Endometrium (tissue), 2 donors: ENCODE results near the gene BAAT.
A peak's percentile ranks its signal among the peaks of the same experiment; 100 is the strongest.

ENCODE experiments used
- FAIRE-seq: peaks from 2 replicates; lab custom pipeline; 2012; peaks lifted over from hg19 to GRCh38; lab: Jason Lieb, UNC
- donor health status: control.
- donor health status: control.

Gene BAAT

DNA sequence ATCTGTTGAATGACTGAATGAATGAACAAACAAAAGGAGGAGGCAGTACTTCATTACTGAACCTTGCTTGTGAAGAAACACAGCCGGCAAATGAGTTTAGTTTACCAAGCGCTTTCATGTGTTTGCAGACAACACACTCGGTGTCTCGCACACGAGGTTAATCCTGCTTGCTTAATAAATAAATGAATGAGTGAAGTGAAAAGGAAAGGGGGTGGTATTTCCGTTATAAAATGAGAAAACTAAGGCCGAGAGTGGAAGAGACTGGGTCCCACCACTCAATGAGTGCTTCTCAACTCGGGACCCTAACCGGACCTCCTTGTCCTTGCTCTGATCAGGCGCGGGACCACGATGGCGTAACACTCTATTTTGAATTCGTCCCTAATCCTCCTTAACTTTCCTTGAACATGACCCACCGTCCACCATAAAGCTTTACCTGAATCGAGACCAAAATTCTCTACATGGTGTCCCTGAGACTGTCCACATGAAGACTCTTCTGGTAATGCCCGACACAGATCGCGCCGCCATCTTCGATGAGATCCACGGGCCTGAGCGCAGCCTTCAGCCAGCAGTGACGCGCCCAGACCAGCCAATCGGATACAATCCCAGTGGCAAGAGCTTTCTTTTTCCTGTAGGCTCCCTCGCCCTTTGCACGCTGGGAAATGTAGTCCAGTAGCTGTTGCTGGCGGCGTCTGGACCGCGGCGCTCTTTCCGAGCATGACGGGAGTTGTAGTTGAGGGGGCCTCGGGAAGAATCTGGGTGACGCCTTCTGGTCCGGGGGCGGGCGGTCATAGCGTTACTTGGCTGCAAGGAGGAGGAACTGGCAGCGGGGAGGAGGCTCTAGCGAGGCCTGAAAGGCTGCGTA, 13.5 kb upstream of the BAAT start, which contains the start of the genes MRPL50 and ZNF189:
Gene MRPL50, minus strand, starts transcription at position 551 of the 862 bp plus-strand sequence. Its CDS starts 26 bp downstream, at position 525.
Gene ZNF189, plus strand, starts transcription at position 784 of the 862 bp plus-strand sequence. CDS start 306 bp downstream, outside the sequence.
- peak; percentile 96 for FAIRE-seq

DNA sequence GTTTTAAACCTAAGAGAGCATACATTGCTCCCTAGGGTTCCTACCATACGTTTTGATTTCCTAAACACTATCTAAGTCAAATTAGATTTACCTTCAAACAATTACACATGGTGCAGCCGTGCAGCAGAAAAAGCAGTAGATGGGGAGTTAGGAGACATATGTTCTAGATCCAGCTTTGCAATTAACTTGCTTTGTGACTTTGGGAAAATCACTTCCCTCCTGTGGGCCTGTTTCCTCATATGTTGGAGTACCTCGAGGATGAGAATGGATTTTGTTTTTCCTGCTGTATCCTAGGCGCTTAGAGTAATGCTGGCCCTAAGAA, 12.9 kb upstream of the BAAT start:
- no peak for FAIRE-seq

DNA sequence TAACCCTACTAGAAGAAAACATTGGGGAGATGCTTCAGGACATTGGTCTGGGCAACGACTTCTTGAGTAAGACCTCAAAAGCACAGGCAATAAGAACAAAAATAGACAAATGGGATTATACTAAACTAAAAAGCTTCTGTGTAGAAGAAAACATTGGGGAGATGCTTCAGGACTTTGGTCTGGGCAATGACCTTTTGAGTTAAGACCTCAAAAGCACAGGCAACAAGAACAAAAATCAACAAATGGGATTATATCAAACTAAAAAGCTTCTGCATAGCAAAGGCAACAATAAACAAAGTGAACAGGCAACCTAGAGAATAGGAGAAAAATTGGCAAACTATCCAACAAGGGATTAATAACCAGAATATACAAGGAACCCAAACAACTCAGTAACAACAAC, 9.9 kb upstream of the BAAT start:
- FAIRE-seq = no peak

DNA sequence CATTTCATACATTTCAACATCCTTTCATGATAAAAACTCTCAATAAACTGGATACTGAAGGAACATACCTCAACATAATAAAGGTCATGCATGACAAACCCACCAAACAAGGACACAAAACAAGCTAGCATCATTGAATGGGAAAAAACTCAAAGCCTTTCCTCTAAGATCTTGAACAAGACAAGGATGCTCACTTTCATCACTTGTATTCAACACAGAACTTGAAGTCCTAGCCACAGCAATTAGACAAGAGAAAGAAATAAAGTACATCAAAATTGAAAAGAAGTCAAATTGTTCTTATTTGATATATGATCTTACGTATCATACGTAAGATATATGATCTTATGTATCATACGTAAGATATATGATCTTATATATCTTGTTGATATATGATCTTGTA, 8.3 kb upstream of the BAAT start:
- no peak for FAIRE-seq

DNA sequence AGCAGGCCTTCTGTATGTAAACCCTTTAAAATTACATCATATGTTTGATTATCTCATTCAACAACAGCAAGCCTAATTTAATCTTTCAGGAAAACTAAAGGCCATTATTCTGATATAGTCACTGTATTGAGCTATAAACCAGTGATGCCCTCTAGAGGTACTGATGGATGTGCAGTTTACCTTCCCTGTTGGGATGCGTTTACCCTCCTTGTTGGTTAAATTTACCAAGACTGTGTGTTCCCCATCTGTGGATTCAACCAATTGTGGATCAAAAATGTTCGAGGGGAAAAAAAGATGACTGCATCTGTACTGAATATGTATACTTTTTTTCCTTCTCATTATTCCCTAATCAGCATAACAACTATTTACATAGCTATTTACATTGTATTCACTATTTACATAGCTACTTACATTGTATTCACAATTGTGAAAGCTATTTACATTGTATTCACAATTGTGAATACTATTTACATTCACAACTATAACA, 3.7 kb upstream of the BAAT start:
- no peak for FAIRE-seq

DNA sequence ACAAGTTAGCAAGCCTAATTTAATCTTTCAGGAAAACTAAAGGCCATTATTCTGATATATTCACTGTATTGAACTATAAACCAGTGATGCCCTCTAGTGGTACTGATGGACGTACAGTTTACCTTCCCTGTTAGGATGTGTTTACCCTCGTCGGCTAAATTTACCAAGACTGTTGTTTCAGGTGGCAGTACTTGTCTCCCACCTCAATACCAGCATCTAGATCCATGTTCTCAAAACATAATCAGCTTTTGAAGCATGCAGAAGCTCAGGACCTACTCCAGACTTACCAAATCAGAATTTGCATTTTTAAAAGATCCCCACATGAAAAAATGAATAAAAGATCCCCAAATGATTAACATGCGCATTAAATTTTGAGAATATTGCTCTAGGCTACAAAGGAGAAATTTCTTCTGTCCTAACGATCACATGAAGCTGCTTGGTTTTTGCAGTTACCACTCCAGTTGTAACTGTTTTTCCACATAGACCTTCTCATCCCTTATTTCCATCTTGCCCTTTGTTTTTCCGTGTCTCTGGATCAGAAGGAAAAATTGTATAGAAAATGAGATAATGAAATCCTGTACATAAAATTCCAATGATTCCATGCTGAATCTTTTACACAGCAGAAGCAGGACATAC, 3.2 kb upstream of the BAAT start:
- no peak for FAIRE-seq

DNA sequence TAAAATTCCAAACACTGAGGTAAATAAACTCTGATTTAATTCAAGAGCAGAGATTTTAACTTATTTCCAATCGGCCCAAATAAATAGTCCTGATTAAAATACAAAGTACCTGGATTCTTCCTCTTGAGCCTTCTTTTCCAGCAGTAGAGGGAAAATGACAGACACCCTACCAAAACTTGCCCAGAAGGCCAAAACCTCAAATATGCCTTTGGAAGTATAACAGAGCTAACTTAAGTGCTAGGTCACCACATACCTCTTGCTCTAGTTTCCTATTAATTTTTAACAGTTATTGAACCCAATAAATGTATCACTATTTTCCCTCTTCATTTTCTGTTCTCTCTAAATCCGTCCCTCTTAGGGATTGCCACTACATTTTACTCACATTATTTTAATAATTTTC, 1.4 kb downstream of the BAAT start:
- no peak for FAIRE-seq

DNA sequence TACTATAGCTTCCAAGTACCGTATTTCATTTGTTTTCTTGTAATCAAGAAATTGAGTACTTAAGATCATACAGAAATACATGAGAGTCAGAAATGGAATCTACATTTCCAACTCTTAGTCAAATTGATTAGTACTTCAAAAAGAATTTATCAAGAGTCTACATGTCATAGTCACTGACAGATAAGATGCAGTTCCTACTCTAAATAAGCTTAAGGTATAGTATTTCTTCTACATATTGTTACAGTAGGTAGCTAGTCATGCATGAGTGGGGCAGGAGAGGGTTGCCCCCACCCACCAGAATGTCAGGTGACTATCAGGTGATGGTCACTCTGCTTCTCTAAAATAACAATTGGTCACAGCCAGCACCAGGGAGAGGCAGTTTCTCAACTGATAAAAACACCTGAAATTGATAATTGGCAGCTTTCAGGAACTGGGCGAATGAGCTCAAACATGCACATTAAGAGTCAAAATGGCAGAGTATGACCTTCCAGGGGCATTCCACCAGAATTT, 2.9 kb downstream of the BAAT start:
- FAIRE-seq = no peak

DNA sequence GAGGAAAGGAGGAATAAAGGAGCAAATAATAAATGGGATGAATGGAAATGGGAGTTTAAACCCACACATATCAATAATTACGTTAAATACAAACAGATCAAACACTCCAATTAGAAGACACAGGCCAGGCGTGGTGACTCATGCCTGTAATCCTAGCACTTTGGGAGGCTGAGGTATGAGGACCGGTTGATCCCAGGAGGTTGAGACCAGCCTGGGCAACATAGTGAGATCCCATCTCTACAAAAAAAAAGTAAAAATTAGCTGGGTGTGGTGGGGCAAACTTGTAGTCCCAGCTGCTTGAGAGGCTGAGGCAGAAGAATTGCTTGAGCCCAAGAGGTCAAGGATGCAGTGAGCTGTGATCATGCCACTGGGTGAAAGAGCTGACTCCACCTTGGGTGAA, 3.7 kb downstream of the BAAT start:
- FAIRE-seq = no peak

DNA sequence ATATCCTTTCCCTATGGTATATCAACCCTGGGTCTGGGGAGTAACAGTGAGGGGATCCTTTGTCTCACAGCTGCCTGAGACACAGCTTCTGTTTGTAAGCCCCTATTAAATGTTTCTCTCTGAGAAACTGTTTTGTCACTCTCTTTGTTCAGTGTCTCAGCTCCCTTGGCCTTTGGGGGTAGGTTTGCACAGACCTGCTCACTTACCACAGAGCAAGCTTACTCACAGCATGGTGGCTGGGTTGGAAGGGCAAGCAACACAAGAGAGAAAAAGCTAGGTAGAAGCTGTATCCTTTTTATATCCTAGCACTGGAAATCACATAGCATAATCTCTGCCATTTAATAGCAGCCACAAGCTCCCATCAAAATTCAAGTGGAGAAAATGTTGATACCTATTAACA, 4.5 kb downstream of the BAAT start:
- no peak for FAIRE-seq

DNA sequence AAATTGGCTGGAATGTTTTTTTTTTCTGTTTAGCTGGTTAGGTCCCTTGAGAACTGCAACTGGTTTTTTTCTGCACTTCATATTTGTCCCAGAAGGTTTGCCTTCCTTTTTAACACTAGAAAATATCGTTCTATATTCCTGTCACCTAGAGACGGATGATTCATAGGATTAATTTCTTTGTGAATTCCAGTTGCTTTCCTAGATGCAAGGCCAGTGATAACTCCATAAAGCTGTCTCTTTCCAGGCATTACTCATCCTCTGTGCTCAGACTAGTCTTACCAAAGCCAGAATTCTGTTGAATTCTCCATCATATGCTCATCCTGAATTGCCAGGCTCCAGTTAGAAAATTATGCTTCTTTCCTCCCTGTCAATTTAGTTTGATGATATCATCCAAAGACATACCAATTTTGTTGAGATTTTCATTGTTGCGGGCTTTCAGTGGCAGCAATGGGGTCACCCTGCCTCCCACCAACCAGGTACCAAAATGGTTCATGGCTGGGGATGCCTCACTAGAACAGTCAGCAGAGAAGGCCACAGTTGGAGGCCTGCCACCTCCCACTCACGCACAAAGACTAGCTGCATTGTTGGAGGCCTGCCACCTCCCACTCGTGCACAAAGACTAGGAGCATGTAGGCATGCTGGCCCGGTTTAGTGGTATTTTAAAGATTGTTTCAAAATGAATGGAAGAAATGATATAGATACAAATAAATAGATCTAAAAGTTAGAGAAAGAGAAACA, 8.5 kb downstream of the BAAT start:
- no peak for FAIRE-seq

DNA sequence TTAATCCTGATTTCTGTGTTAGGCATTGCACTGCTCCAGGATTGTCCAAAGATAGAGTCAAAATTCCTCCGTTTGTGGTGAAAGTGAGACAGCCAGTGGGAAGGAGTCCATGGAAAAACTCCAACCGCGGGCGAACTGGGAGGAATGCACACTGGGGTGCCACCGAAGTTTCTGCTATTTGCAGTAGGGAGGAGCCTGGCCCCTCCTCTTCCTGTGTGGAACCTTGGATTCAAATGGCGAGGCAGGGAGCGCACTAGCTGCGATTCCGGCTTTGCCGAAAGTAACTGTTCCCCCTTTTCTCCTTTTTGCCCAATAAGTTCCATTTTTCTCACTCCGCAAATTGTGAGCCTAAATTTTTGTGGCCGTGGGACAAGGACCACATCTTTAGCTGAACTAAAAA, 9.3 kb downstream of the BAAT start:
- no peak for FAIRE-seq

DNA sequence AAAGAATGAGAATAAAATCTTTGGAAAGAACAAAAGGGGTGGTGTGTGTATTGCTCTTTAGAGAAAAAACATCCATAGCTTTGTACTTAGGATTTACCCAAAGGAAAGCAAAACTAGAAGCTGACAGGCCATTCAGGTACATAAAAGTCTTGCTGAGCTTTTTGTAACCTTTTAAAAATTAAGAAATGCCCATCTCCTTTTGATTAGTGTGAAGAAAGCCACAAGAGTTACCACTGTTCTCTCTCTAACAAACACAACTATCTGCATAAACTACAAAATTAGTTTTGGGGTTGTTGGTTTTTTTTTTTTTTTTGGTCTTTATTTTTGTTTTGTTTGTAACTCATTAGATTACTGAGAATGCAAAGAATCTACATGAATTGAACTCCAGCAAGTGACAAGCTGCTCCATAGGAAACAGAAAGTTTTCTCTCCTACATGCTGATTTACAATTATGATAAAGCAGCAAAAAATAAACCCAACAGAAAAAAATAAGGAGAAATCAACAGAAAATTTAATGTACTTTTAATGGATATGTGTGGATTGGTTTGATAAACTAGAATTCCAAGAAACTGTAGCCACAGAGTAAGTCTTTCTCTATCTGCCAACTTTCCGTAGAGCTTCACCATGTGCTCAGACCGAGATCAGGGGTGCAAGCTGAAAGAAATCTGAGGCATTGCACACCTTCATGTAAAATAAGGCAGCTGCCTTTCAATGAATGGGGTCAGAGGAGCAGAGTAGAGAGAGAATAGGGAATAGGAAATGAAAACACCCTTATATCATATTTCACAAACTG, 12.3 kb downstream of the BAAT start:
- FAIRE-seq = no peak

DNA sequence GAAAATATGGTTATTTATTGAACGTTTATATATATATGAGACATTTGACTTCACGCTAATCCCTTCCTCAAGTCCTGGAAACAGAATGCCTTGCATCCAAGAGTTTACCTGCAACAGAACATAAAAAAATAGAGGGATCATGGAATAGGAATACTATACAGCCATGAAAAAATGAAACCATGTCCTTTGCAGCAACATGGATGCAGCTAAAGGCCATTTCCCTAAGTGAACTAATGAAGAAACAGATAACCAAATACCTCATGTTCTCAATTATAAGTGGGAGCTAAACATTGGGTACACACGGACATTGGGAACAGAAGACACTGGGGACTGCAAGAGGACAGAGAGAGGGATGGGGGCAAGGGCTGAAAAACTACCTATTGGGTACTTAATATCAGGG, 13.0 kb downstream of the BAAT start:
- FAIRE-seq = no peak

DNA sequence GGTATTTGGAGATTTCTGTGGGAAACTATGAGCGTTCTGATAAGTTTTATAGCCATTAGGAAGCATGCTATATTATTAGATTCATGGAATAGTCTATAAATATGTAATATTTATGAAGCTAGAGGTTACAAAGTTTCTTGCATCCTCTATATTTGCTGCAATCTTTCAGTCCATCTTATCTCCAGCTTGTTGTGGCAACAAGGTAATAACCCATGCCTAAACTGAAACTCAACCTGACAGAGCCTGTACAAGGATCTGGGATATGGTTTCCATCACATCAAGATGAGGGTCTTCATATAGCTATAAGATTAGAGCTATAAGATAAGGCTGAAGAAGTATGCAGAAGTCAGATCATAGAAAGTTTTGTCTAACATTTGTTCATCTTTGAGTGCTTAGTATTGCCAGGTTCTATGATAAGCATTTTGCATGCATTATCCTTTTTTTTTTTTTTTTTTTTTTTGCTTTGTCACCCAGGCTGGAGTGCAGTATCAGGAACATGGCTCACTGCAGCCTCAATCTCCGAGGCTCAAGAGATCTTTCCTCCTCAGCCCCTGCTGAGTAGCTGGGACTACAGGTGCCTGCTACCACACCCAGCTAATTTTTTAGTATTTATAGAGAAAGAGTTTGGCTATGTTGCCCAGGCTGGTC, 14.8 kb downstream of the BAAT start:
- FAIRE-seq = no peak

DNA sequence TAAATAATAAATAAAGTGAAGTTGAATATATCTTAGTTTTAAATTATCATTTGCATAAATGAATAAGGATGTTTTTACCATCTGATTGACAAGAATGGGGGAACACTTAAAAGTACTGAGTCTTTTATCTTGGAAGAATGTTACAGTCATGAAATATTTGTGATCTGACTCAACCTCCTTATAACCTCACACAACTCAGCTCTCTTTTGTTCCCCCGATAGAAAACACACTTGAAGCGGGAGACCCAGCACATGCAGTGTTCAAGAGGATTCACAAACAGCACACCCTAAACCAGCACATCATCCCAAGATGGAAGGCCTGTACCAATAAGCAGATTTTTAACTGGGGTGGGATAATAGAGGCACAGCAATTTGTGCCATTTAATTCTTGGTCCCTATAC, 15.5 kb downstream of the BAAT start:
- FAIRE-seq = no peak

DNA sequence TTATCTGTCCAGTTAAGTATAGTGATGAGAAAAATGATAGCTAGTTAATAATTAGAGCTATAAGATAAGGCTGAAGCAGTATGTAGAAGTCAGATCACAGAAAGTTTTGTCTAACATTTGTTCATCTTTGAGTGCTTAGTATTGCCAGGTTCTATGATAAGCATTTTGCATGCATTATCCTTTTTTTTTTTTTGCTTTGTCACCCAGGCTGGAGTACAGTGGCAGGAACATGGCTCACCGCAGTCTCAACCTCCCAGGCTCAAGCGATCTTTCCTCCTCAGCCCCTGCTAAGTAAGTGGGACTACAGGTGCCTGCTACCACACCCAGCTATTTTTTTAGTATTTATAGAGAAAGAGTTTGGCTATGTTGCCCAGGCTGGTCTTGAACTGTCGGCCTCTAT, 17.5 kb downstream of the BAAT start:
- no peak for FAIRE-seq

DNA sequence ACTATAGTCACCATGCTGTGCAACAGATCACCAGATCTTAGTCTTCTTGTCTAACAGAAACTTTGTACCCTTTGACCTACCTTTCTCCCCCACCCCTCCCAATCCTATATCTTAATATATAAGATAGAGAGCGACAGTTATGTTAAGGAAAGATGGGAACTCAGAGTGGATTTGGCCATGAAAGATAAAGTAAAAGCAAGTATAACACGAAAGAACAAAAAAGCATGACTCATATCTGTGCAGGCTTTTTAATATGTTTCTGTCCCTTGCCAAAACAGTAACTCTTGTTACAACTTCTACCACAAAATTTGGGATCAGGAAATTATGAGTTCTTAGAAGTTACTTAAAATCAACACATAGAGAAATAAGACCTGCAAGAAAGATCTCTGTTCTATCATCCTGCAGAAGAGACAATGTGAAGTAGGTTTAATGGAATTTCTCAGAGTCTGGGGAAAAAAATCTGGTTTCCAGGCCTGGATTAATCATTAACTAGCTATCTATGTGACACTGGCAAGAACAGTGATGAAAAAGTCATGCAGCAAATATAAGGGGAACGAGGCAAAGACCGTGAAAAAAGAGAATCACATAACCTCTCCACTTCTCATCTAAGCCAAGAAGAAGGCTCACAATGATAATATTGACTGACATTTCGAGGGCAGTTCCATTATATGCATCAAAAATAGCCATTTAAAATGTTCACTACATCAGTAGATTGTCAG, 18.6 kb downstream of the BAAT start:
- FAIRE-seq = no peak

DNA sequence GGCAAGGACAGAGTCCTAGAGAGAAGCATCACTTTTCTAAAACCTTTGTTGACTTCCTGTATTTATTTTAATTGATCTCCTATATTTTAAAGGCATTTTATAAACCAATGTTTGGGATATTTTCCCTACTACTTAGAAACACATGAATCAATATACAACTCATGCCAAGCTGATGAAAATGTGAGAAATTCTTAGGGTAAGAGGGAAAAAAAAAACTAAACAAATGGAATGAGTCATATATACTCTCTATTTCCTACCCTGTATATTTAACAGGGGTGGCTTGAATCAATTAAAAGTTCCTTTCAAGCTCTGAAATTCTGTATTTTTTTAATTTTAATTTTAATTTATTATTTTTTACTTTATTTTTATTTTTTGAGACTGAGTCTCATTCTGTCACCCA, 19.6 kb downstream of the BAAT start:
- FAIRE-seq = no peak

DNA sequence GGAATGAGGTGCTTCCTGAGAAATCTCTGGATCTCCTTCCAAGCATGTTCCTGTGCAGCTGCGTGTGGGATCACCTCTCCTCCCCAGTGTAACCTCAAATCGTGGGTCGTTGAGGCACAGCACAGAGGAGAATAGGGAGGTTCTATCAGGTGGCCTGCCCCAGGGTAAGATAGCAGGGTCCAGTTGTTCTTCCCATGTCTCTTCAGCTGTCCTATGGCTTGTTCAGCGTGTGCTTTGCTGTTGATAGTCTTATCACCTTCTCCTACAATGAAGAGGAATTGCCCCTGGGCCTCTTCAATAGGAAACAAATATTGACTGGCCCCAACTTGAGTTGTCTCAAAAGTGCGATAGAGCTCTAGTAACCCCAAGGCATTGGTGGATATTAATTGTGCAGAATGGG, 22.4 kb downstream of the BAAT start:
- FAIRE-seq = no peak

DNA sequence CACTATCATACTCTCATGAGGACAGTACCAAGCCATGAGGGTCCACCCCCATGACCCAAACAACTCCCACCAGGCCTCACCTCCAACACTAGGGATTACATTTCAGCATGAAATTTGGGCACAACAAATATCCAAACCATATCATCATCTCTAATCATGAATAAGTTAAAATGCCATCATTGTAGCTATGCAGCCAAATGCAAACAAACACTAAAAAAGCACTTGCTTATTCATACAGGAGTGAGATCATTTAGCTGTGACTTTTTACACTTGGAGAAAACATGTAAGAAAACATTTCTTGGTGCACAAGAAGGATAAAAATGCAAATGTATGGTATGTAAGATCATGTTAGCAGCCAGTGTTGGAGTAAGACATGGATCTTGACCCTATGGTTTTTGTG, 24.2 kb downstream of the BAAT start:
- FAIRE-seq = no peak
